SK-N-SH (cell line): ENCODE measurements around the gene PLCH1. TPM values are rescaled to one million over a fixed set of nuclear protein-coding genes. Genes with fewer than 3 reads are reported as not detected.

Source experiments
- CTCF ChIA-PET: fragments of 300-600, 350-600 bp; formaldehyde crosslinking; extraction: SDS; loops from one replicate; lab custom pipeline; 2021; lab: Yijun Ruan, JAX
- POLR2A ChIA-PET: fragments of 350-600 bp; sonication (Branson Sonifier 250); formaldehyde crosslinking; extraction: SDS; loops from one replicate; lab custom pipeline; 2020; ENCODE audit warnings: antibody characterized with exemption, inconsistent platforms; lab: Yijun Ruan, JAX
- DNase-seq: peaks from one replicate; pipeline ENCODE4 v3.0.0; 2012
- H2AFZ ChIP-seq: fragments of 200-600 bp; sonication (generic); 2 replicates; pipeline ENCODE4 v1.8.1; 2016; ENCODE audit warnings: antibody characterized with exemption, mild to moderate bottlenecking, low read depth
- H3F3A ChIP-seq: fragments of 200-600 bp; sonication (generic); replicated peaks from 2 replicates; pipeline ENCODE3; 2016; ENCODE audit warnings: antibody characterized with exemption, mild to moderate bottlenecking; ENCODE audit not compliant: insufficient read depth
- H3K27ac ChIP-seq, 2 experiments: fragments of 200-500 bp in 1 of 2; fragments of 200-600 bp in 1 of 2; sonication (Bioruptor generic) in 1 of 2; sonication (generic), shearing (Covaris generic) in 1 of 2; 2 replicates each; pipeline versions ENCODE4 v1.5.1 to v1.6.1; 2014 to 2016; ENCODE audit warnings: low read depth in 2 of 2, inconsistent platforms in 1 of 2, low read length in 1 of 2, mild to moderate bottlenecking in 1 of 2, mixed read lengths in 1 of 2
- H3K27me3 ChIP-seq: fragments of 200-600 bp; sonication (generic), shearing (Covaris generic); 2 replicates; pipeline ENCODE4 v1.6.1; 2016; ENCODE audit warnings: mixed run types; ENCODE audit not compliant: insufficient read depth
- H3K36me3 ChIP-seq, 2 experiments: fragments of 200-500 bp in 1 of 2; fragments of 200-600 bp in 1 of 2; sonication (Bioruptor generic) in 1 of 2; sonication (generic) in 1 of 2; replicated peaks in 1 of 2; 2 replicates each; pipeline versions ENCODE3 to v1.5.1; 2014 to 2016; ENCODE audit warnings: low read length in 1 of 2, mild to moderate bottlenecking in 1 of 2; ENCODE audit not compliant: insufficient read depth in 2 of 2, control insufficient read depth in 1 of 2
- H3K4me1 ChIP-seq, 2 experiments: fragments of 200-500 bp in 1 of 2; fragments of 200-600 bp in 1 of 2; sonication (Bioruptor generic) in 1 of 2; sonication (generic), shearing (Covaris generic) in 1 of 2; 2 replicates each; pipeline versions ENCODE4 v1.5.1 to v1.6.1; 2014 to 2016; ENCODE audit warnings: low read depth in 1 of 2, low read length in 1 of 2, mixed run types in 1 of 2; ENCODE audit not compliant: insufficient read depth in 2 of 2, control insufficient read depth in 1 of 2
- H3K4me2 ChIP-seq: fragments of 200-600 bp; sonication (generic), shearing (Covaris generic); 2 replicates; pipeline ENCODE4 v1.6.1; 2017; ENCODE audit warnings: mixed run types
- H3K4me3 ChIP-seq, 2 experiments: fragments of 200-500 bp in 1 of 2; fragments of 200-600 bp in 1 of 2; sonication (Bioruptor generic) in 1 of 2; sonication (generic), shearing (Covaris generic) in 1 of 2; 2 replicates each; pipeline versions ENCODE4 v1.5.1 to v1.8.1; 2014 to 2016; ENCODE audit warnings: low read depth in 2 of 2, inconsistent platforms in 1 of 2, low read length in 1 of 2, mild to moderate bottlenecking in 1 of 2, mixed read lengths in 1 of 2, moderate library complexity in 1 of 2
- H3K79me2 ChIP-seq: fragments of 200-600 bp; sonication (generic); 2 replicates; pipeline ENCODE4 v1.8.1; 2017; ENCODE audit warnings: mild to moderate bottlenecking; ENCODE audit not compliant: insufficient read depth
- H3K9ac ChIP-seq: fragments of 200-600 bp; sonication (generic); 2 replicates; pipeline ENCODE4 v1.6.1; 2017; ENCODE audit warnings: mixed run types
- H3K9me2 ChIP-seq: fragments of 200-600 bp; sonication (generic); 2 replicates; pipeline ENCODE4 v1.6.1; 2017; ENCODE audit warnings: mixed run types
- H3K9me3 ChIP-seq: fragments of 200-600 bp; sonication (generic); 2 replicates; pipeline ENCODE4 v1.6.1; 2017; ENCODE audit warnings: mixed run types, mild to moderate bottlenecking, moderate library complexity
- H4K20me1 ChIP-seq: fragments of 200-600 bp; sonication (generic); 2 replicates; pipeline ENCODE4 v1.6.1; 2017; ENCODE audit warnings: mild to moderate bottlenecking, mixed run types; ENCODE audit not compliant: insufficient read depth
- CTCF ChIP-seq: fragments of 200-600 bp; sonication (generic); IDR thresholded peaks from 2 replicates; pipeline ENCODE4 v1.6.1; 2017; ENCODE audit warnings: antibody characterized with exemption, mild to moderate bottlenecking, moderate library complexity
- ELF1 ChIP-seq: IDR thresholded peaks from 2 replicates; pipeline ENCODE4 v1.4.0; 2012
- EP300 ChIP-seq, 2 experiments: IDR thresholded peaks; 2 replicates each; pipeline versions ENCODE4 v1.4.0 to v1.6.1; 2012; ENCODE audit warnings: borderline replicate concordance in 1 of 2, low read depth in 1 of 2, low read length in 1 of 2
- EZH2phosphoT487 ChIP-seq: fragments of 200-600 bp; sonication (generic); IDR thresholded peaks from 2 replicates; pipeline ENCODE4 v1.6.1; 2017; ENCODE audit warnings: low read depth, mixed run types, mild to moderate bottlenecking, antibody characterized with exemption, moderate library complexity, borderline replicate concordance
- FOSL2 ChIP-seq: IDR thresholded peaks from 2 replicates; pipeline ENCODE4 v1.4.0; 2012; ENCODE audit warnings: low read depth, mild to moderate bottlenecking, moderate library complexity, borderline replicate concordance
- FOXJ3 ChIP-seq: sonication (generic); formaldehyde crosslinking; IDR thresholded peaks from 2 replicates; pipeline ENCODE4 v1.5.1; 2020; ENCODE audit warnings: mild to moderate bottlenecking, missing genetic modification reagents
- FOXM1 ChIP-seq: IDR thresholded peaks from 2 replicates; pipeline ENCODE4 v1.4.0; 2012; ENCODE audit warnings: low read depth, mild to moderate bottlenecking
- GATA2 ChIP-seq: sonication (generic); formaldehyde crosslinking; IDR thresholded peaks from 2 replicates; pipeline ENCODE4 v1.5.0; 2020; ENCODE audit warnings: mild to moderate bottlenecking, missing genetic modification reagents
- IRF3 ChIP-seq: fragments of 150-350 bp; IDR thresholded peaks from 2 replicates; pipeline ENCODE4 v1.6.1; 2016; ENCODE audit warnings: mild to moderate bottlenecking, low read depth, low read length
- MAX ChIP-seq: IDR thresholded peaks from 2 replicates; pipeline ENCODE4 v1.4.0; 2012; ENCODE audit warnings: low read depth
- MXI1 ChIP-seq: IDR thresholded peaks from 2 replicates; pipeline ENCODE4 v1.6.1; 2012; ENCODE audit warnings: mild to moderate bottlenecking, low read depth, low read length, improper control_type of control experiment
- NFIC ChIP-seq: IDR thresholded peaks from 2 replicates; pipeline ENCODE4 v1.4.0; 2012; ENCODE audit warnings: borderline replicate concordance
- PBX3 ChIP-seq: IDR thresholded peaks from 2 replicates; pipeline ENCODE4; 2012
- SIN3A ChIP-seq: IDR thresholded peaks from 2 replicates; pipeline ENCODE4 v1.6.1; 2012; ENCODE audit warnings: low read depth, mild to moderate bottlenecking, low read length, moderate library complexity, borderline replicate concordance
- SMC3 ChIP-seq: IDR thresholded peaks from 2 replicates; pipeline ENCODE4 v1.6.1; 2012; ENCODE audit warnings: low read depth, low read length, improper control_type of control experiment
- TCF12 ChIP-seq: IDR thresholded peaks from 2 replicates; pipeline ENCODE4 v1.4.0; 2012
- TEAD4 ChIP-seq: IDR thresholded peaks from 2 replicates; pipeline ENCODE4 v1.4.0; 2012; ENCODE audit warnings: mild to moderate bottlenecking, borderline replicate concordance; ENCODE audit not compliant: insufficient read depth
- USF1 ChIP-seq: IDR thresholded peaks from 2 replicates; pipeline ENCODE4 v1.4.0; 2012; ENCODE audit warnings: low read depth, borderline replicate concordance
- YY1 ChIP-seq: IDR thresholded peaks from 2 replicates; pipeline ENCODE4 v1.4.0; 2012; ENCODE audit warnings: low read depth, mild to moderate bottlenecking
- ZBTB33 ChIP-seq: IDR thresholded peaks from 2 replicates; pipeline ENCODE4 v1.4.0; 2012; ENCODE audit warnings: low read depth, borderline replicate concordance
- WGBS: methylation state at CpG from one replicate; pipeline ENCODE4 v1.1.6; 2017; ENCODE audit warnings: low lambda C conversion rate; 5-methylcytosine and 5-hydroxymethylcytosine counted together
- polyA plus RNA-seq, 3 experiments: library from polyadenylated mRNA; depleted of rRNA; stranded (reverse); fragments of >200 nt; gene quantifications; 2 replicates each; pipeline ENCODE4 v1.2.3, GENCODE V29; 2012

The PLCH1 gene
- polyA plus RNA-seq, 1 of the 3 experiments (the other 2 are of a cell fraction) = 0.26 TPM

GRCh38 chr3:155404486-155404885, 340.4 kb downstream of the PLCH1 start:
- Histone ChIP-seq H2AFZ (no peak overlapping the region), H3K4me1 (peaks cover 0 to 6% of the 10 kb centered on the region in 2 experiments; a peak in 1 of 4 replicates), H3K79me2 (no peaks in the 10 kb centered on the region), H3K27me3 (no peaks in the 10 kb centered on the region), H3K9ac (no peak overlapping the region), H3F3A (no peaks in the 10 kb centered on the region), H3K4me2 (no peak overlapping the region), H3K36me3 (no peaks in the 10 kb centered on the region), H3K9me3 (no peaks in the 10 kb centered on the region), H3K9me2 (no peaks in the 10 kb centered on the region), H4K20me1 (no peaks in the 10 kb centered on the region), H3K27ac (no peak overlapping the region; a peak in 1 of 4 replicates), H3K4me3 (no peak overlapping the region)
- TF ChIP-seq MXI1 (no peak), FOSL2 (no peak), ZBTB33 (no peak), GATA2 (CRISPR knock-in tag) (no peak), FOXM1 (no peak), EZH2phosphoT487 (no peak), TCF12 (no peak)
- POLR2A ChIA-PET = no interaction called here
- no peak for DNase-seq
- WGBS = 0% methylated on average over 1 of the region's 1 CpG
- CTCF ChIA-PET = interaction anchor here (0.7 to 1.4 kb wide), 3 partner anchors 12 to 480 kb away, joined by 3 to 4 read pairs (median 3); no protein-coding TSS in a partner anchor

GRCh38 chr3:155402656-155403055, 342.2 kb downstream of the PLCH1 start:
- no peak for DNase-seq
- CTCF ChIA-PET = no interaction called here
- no peaks in the 10 kb centered on the region for H3F3A ChIP-seq
- POLR2A ChIA-PET = no interaction called here
- H3K9ac ChIP-seq = no peak overlapping the region
- no peaks in the 10 kb centered on the region for H4K20me1 ChIP-seq
- no peak overlapping the region for H2AFZ ChIP-seq
- H3K9me2 ChIP-seq = no peaks in the 10 kb centered on the region
- no peak overlapping the region for H3K4me2 ChIP-seq
- H3K9me3 ChIP-seq = no peaks in the 10 kb centered on the region
- no peaks in the 10 kb centered on the region for H3K79me2 ChIP-seq
- no peaks in the 10 kb centered on the region for H3K27me3 ChIP-seq
- H3K4me1 ChIP-seq = peaks cover 0 to 2% of the 10 kb centered on the region in 2 experiments; a peak in 1 of 4 replicates
- H3K36me3 ChIP-seq = no peaks in the 10 kb centered on the region
- no peak overlapping the region for H3K4me3 ChIP-seq
- H3K27ac ChIP-seq = no peak overlapping the region
- no peak for TF ChIP-seq SIN3A
- TF ChIP-seq NFIC = no peak
- TF ChIP-seq ELF1 = no peak
- TF ChIP-seq IRF3 = no peak
- no peak for TF ChIP-seq YY1
- TF ChIP-seq FOXM1 = no peak
- TF ChIP-seq USF1 = no peak
- TF ChIP-seq MXI1 = no peak
- no peak for TF ChIP-seq SMC3
- TF ChIP-seq FOSL2 = no peak
- TF ChIP-seq TEAD4 = no peak
- no peak for TF ChIP-seq PBX3
- TF ChIP-seq EZH2phosphoT487 = no peak
- TF ChIP-seq GATA2 (CRISPR knock-in tag) = no peak
- no peak for TF ChIP-seq FOXJ3 (CRISPR knock-in tag)
- no peak for TF ChIP-seq MAX
- no peak for TF ChIP-seq EP300 (IDR thresholded peaks at IDR 0.05; ENCODE audit: borderline replicate concordance in 1 of 2, low read depth in 1 of 2, low read length in 1 of 2)
- no peak for TF ChIP-seq CTCF
